ENCODE results near the gene UBASH3B.
A peak's percentile ranks its signal among the peaks of the same experiment; 100 is the strongest.

Gene UBASH3B

GRCh38 chr11:122656631-122657101 lies 1.1 kb downstream of the UBASH3B start:
- no peak for TF ChIP-seq CTCF (IDR thresholded peaks at IDR 0.05; ENCODE audit: insufficient read depth, low read length, poor library complexity, severe bottlenecking)
- Histone ChIP-seq H3K4me3 (replicated peaks; ENCODE audit: low read depth, low read length) (peak overlapping the region; percentile 75), H3K36me3 (ENCODE audit: control insufficient read depth, insufficient read depth, low read length) (no peaks in the 10 kb centered on the region), H3K27me3 (replicated peaks; ENCODE audit: control insufficient read depth, insufficient read depth, low read length) (peaks cover 7% of the 10 kb centered on the region)
- peak; percentile 26 for DNase-seq (ENCODE audit: extremely low read depth, insufficient read length)

GRCh38 chr11:122659676-122660554 lies 4.4 kb downstream of the UBASH3B start:
- Histone ChIP-seq H3K4me3 (replicated peaks; ENCODE audit: low read depth, low read length) (no peak overlapping the region), H3K27me3 (replicated peaks; ENCODE audit: control insufficient read depth, insufficient read depth, low read length) (peaks cover 6% of the 10 kb centered on the region), H3K36me3 (ENCODE audit: control insufficient read depth, insufficient read depth, low read length) (no peaks in the 10 kb centered on the region)
- TF ChIP-seq CTCF (IDR thresholded peaks at IDR 0.05; ENCODE audit: insufficient read depth, low read length, poor library complexity, severe bottlenecking), result no peak
- DNase-seq (ENCODE audit: extremely low read depth, insufficient read length), result no peak

GRCh38 chr11:122661182-122661945 lies 5.8 kb downstream of the UBASH3B start:
- no peaks in the 10 kb centered on the region for H3K36me3 ChIP-seq (ENCODE audit: control insufficient read depth, insufficient read depth, low read length)
- DNase-seq (ENCODE audit: extremely low read depth, insufficient read length), result no peak
- H3K4me3 ChIP-seq (replicated peaks; ENCODE audit: low read depth, low read length), result no peak overlapping the region
- TF ChIP-seq CTCF (IDR thresholded peaks at IDR 0.05; ENCODE audit: insufficient read depth, low read length, poor library complexity, severe bottlenecking), result no peak
- peaks cover 6% of the 10 kb centered on the region for H3K27me3 ChIP-seq (replicated peaks; ENCODE audit: control insufficient read depth, insufficient read depth, low read length)

GRCh38 chr11:122663056-122663740 lies 7.7 kb downstream of the UBASH3B start:
- H3K36me3 ChIP-seq (ENCODE audit: control insufficient read depth, insufficient read depth, low read length), result no peaks in the 10 kb centered on the region
- no peak for DNase-seq (ENCODE audit: extremely low read depth, insufficient read length)
- H3K4me3 ChIP-seq (replicated peaks; ENCODE audit: low read depth, low read length), result no peak overlapping the region
- TF ChIP-seq CTCF (IDR thresholded peaks at IDR 0.05; ENCODE audit: insufficient read depth, low read length, poor library complexity, severe bottlenecking), result no peak
- peaks cover 6% of the 10 kb centered on the region for H3K27me3 ChIP-seq (replicated peaks; ENCODE audit: control insufficient read depth, insufficient read depth, low read length)

- H3K4me3 ChIP-seq (replicated peaks; ENCODE audit: low read depth, low read length), result no peak overlapping the region
- no peaks in the 10 kb centered on the region for H3K36me3 ChIP-seq (ENCODE audit: control insufficient read depth, insufficient read depth, low read length)
- peaks cover 6% of the 10 kb centered on the region for H3K27me3 ChIP-seq (replicated peaks; ENCODE audit: control insufficient read depth, insufficient read depth, low read length)
- TF ChIP-seq CTCF (IDR thresholded peaks at IDR 0.05; ENCODE audit: insufficient read depth, low read length, poor library complexity, severe bottlenecking), result no peak
- no peak for DNase-seq (ENCODE audit: extremely low read depth, insufficient read length)
Measured at GRCh38 chr11:122663764-122664163, 8.2 kb downstream of the UBASH3B start.

Measured in GM06990 (cell line).